ENCODE data around the gene LRTM1. TPM values are rescaled to one million over a fixed set of nuclear protein-coding genes. Genes with fewer than 3 reads are reported as not detected.

The LRTM1 gene
- total RNA-seq, 1 experiment from 2014 or later = not detected

- ChIA-PET RAD21 (ENCODE audit: low non-redundant PET in 1 of 2, low total read pairs in 2 of 2, uncharacterized antibody in 2 of 2, unreplicated experiment in 2 of 2) (no interaction called here), POLR2A (no interaction called here), CTCF (no interaction called here)
- TF ChIP-seq TCF7L2 (IDR thresholded peaks at IDR 0.05; ENCODE audit: borderline replicate concordance, extremely low read depth, insufficient read depth, insufficient read length) (no peak), ZFX (IDR thresholded peaks at IDR 0.05) (no peak), CTCF (IDR thresholded peaks at IDR 0.05 in 2 of 3, conservative IDR thresholded peaks at IDR 0.05 in 1 of 3; ENCODE audit: borderline replicate concordance in 1 of 3, insufficient read depth in 1 of 3, low read depth in 2 of 3, low read length in 2 of 3) (no peak), YY1 (IDR thresholded peaks at IDR 0.05; ENCODE audit: extremely low read depth, insufficient replicate concordance, low read depth, low read length) (no peak), EGR1 (IDR thresholded peaks at IDR 0.05; ENCODE audit: low read depth) (no peak), SRF (IDR thresholded peaks at IDR 0.05; ENCODE audit: low read depth) (no peak), ELF1 (IDR thresholded peaks at IDR 0.05; ENCODE audit: borderline replicate concordance, low read depth) (no peak), ZBTB33 (IDR thresholded peaks at IDR 0.05; ENCODE audit: extremely low read depth, insufficient replicate concordance, low read length) (no peak), ATF3 (IDR thresholded peaks at IDR 0.05) (no peak), CEBPB (IDR thresholded peaks at IDR 0.05; ENCODE audit: low read depth) (no peak), POLR2AphosphoS5 (IDR thresholded peaks at IDR 0.05; ENCODE audit: low read depth, low read length) (no peak), EZH2phosphoT487 (IDR thresholded peaks at IDR 0.05; ENCODE audit: borderline replicate concordance) (no peak), ZNF274 (IDR thresholded peaks at IDR 0.05; ENCODE audit: low read depth, low read length) (no peak), EZH2 (IDR thresholded peaks at IDR 0.05) (no peak)
- BruUV-seq (replicated peaks) = no TSS peak
- ATAC-seq = no peak
- Histone ChIP-seq H4K20me1 (ENCODE audit: insufficient read depth) (no peaks in the 10 kb centered on the region), H3K36me3 (ENCODE audit: control insufficient read depth in 1 of 2, insufficient read depth in 2 of 2, low read length in 2 of 2) (no peaks in the 10 kb centered on the region), H3K9me2 (ENCODE audit: insufficient read depth) (no peaks in the 10 kb centered on the region), H3K4me1 (ENCODE audit: control insufficient read depth in 1 of 2, insufficient read depth in 2 of 2, low read length in 2 of 2) (no peaks in the 10 kb centered on the region), H2AFZ (ENCODE audit: low read depth, low read length, poor library complexity, severe bottlenecking) (no peak overlapping the region), H3K4me3 (replicated peaks in 1 of 2; ENCODE audit: low read depth in 1 of 2, low read length in 2 of 2) (no peak overlapping the region), H3K9ac (ENCODE audit: low read length) (no peak overlapping the region), H3K4me2 (ENCODE audit: low read length) (no peak overlapping the region), H3K9me3 (ENCODE audit: control insufficient read depth in 1 of 2, insufficient read depth in 1 of 2, low read depth in 1 of 2, low read length in 2 of 2) (peaks cover 0 to 5% of the 10 kb centered on the region in 2 experiments; a peak in 2 of 4 replicates), H3K27me3 (ENCODE audit: insufficient read depth, low read length) (no peaks in the 10 kb centered on the region), H3K79me2 (ENCODE audit: insufficient read depth, low read length) (no peaks in the 10 kb centered on the region), H3K27ac (ENCODE audit: low read depth, low read length) (no peak overlapping the region)
- intact Hi-C loops (cut with micrococcal nuclease) = no loop called here
- DNase-seq (ENCODE audit: low read depth, low spot score) = no peak
Observed at GRCh38 chr3:54909191-54909590, 18.7 kb downstream of the LRTM1 start.

All from HCT116 (cell line).